Osteocyte (in vitro differentiated cells): ENCODE measurements around the gene FAM200C. TPM values are rescaled to one million over a fixed set of nuclear protein-coding genes. Genes with fewer than 3 reads are reported as not detected.

Source experiments
- DNase-seq: peaks from one replicate; pipeline ENCODE4 v3.0.0; 2021; ENCODE audit warnings: mixed read lengths; ENCODE audit not compliant: unreplicated experiment; ENCODE audit errors: extremely low spot score
- H3K27ac Mint-ChIP-seq: one replicate; pipeline ENCODE4 v1.8.0; 2021; ENCODE audit warnings: mild to moderate bottlenecking, mixed read lengths; ENCODE audit not compliant: unreplicated experiment
- H3K27me3 Mint-ChIP-seq: one replicate; pipeline ENCODE4 v1.8.0; 2021; ENCODE audit warnings: mixed read lengths; ENCODE audit not compliant: unreplicated experiment
- H3K36me3 Mint-ChIP-seq: one replicate; pipeline ENCODE4 v1.8.0; 2021; ENCODE audit warnings: mixed read lengths; ENCODE audit not compliant: unreplicated experiment
- H3K4me1 Mint-ChIP-seq: one replicate; pipeline ENCODE4 v1.8.0; 2021; ENCODE audit warnings: mixed read lengths; ENCODE audit not compliant: unreplicated experiment
- H3K4me3 Mint-ChIP-seq: one replicate; pipeline ENCODE4 v1.8.0; 2021; ENCODE audit warnings: mild to moderate bottlenecking, moderate library complexity, mixed read lengths; ENCODE audit not compliant: unreplicated experiment
- H3K9me3 Mint-ChIP-seq: one replicate; pipeline ENCODE4 v1.8.0; 2021; ENCODE audit warnings: mixed read lengths; ENCODE audit not compliant: unreplicated experiment
- CTCF ChIP-seq: fragments of 200-600 bp; sonication (generic); IDR thresholded peaks from 2 replicates; pipeline ENCODE4 v1.5.0; 2021; ENCODE audit warnings: antibody characterized with exemption, mild to moderate bottlenecking, moderate library complexity
- total RNA-seq: library from RNA; stranded (reverse); gene quantifications from 2 replicates; pipeline ENCODE4 v1.2.1, GENCODE V29; 2021

FAM200C gene
- total RNA-seq, 1 donor from 2014 or later: 4.3 TPM

- no peak for TF ChIP-seq CTCF
- Mint-ChIP-seq H3K4me3 (no peak overlapping the region), H3K36me3 (no peaks in the 10 kb centered on the region), H3K27ac (no peak overlapping the region), H3K9me3 (no peaks in the 10 kb centered on the region), H3K27me3 (no peaks in the 10 kb centered on the region), H3K4me1 (peaks cover 15% of the 10 kb centered on the region)
- no peak for DNase-seq
Measured at GRCh38 chr5:160363211-160363610, 36.6 kb downstream of the FAM200C start.

GRCh38 chr5:160361624-160362228, 38.1 kb downstream of the FAM200C start:
- Mint-ChIP-seq H3K9me3 (no peaks in the 10 kb centered on the region), H3K4me1 (peaks cover 15% of the 10 kb centered on the region), H3K4me3 (no peak overlapping the region), H3K27ac (no peak overlapping the region), H3K36me3 (no peaks in the 10 kb centered on the region), H3K27me3 (no peaks in the 10 kb centered on the region)
- TF ChIP-seq CTCF: no peak
- no peak for DNase-seq

GRCh38 chr5:160360310-160360709, 39.5 kb downstream of the FAM200C start:
- DNase-seq: no peak
- Mint-ChIP-seq H3K27ac (no peak overlapping the region), H3K9me3 (no peaks in the 10 kb centered on the region), H3K4me3 (no peak overlapping the region), H3K36me3 (no peaks in the 10 kb centered on the region), H3K27me3 (no peaks in the 10 kb centered on the region), H3K4me1 (peaks cover 15% of the 10 kb centered on the region)
- TF ChIP-seq CTCF: no peak

- Mint-ChIP-seq H3K4me3 (no peak overlapping the region), H3K27ac (no peak overlapping the region), H3K9me3 (no peaks in the 10 kb centered on the region), H3K27me3 (no peaks in the 10 kb centered on the region), H3K4me1 (peaks cover 15% of the 10 kb centered on the region), H3K36me3 (no peaks in the 10 kb centered on the region)
- DNase-seq: no peak
- no peak for TF ChIP-seq CTCF
Measured at GRCh38 chr5:160359816-160360215, 40.0 kb downstream of the FAM200C start.

GRCh38 chr5:160359242-160359641, 40.6 kb downstream of the FAM200C start:
- H3K9me3 Mint-ChIP-seq: no peaks in the 10 kb centered on the region
- peaks cover 15% of the 10 kb centered on the region for H3K4me1 Mint-ChIP-seq
- no peak for DNase-seq
- H3K27me3 Mint-ChIP-seq: no peaks in the 10 kb centered on the region
- TF ChIP-seq CTCF: no peak
- no peaks in the 10 kb centered on the region for H3K36me3 Mint-ChIP-seq
- H3K27ac Mint-ChIP-seq: no peak overlapping the region
- no peak overlapping the region for H3K4me3 Mint-ChIP-seq
